Measurements from ENCODE around the gene ANKRD23. TPM values are rescaled to one million over a fixed set of nuclear protein-coding genes. Genes with fewer than 3 reads are reported as not detected.

ANKRD23 gene
- total and polyA plus RNA-seq, 2 of the 13 experiments (the other 11 are each of a cell fraction or from before 2014, with no cell fraction given) = 1.5 to 1.6 TPM

DNA sequence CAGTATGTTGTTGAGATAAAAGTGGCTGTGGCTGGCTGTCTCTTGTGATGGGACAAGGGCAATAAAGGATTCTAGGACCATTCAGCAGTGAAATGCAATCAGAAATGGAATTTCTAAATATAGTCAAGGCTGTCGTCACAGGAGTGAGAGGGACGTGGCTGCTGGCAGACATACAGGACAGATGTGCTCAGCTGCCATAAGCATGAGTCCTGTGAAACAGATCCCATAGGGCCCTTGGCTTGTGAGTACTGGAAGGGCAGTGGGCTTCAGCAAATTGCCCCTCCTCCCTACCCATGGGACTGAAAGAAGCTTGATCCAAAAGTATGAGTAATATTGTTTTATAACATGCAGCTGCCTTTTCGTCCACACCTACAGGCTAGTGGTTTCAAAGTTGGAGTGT, 31.9 kb downstream of the ANKRD23 start (continued):
- TF ChIP-seq, protein P1, sequence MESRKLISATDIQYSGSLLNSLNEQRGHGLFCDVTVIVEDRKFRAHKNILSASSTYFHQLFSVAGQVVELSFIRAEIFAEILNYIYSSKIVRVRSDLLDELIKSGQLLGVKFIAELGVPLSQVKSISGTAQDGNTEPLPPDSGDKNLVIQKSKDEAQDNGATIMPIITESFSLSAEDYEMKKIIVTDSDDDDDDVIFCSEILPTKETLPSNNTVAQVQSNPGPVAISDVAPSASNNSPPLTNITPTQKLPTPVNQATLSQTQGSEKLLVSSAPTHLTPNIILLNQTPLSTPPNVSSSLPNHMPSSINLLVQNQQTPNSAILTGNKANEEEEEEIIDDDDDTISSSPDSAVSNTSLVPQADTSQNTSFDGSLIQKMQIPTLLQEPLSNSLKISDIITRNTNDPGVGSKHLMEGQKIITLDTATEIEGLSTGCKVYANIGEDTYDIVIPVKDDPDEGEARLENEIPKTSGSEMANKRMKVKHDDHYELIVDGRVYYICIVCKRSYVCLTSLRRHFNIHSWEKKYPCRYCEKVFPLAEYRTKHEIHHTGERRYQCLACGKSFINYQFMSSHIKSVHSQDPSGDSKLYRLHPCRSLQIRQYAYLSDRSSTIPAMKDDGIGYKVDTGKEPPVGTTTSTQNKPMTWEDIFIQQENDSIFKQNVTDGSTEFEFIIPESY (CRISPR knock-in tag; IDR thresholded peaks at IDR 0.05) = no peak
- TF ChIP-seq DPF2 (CRISPR knock-in tag; IDR thresholded peaks at IDR 0.05; ENCODE audit: borderline replicate concordance, low read depth) = no peak
- TF ChIP-seq FOXM1 (CRISPR knock-in tag; IDR thresholded peaks at IDR 0.05) = no peak

DNA sequence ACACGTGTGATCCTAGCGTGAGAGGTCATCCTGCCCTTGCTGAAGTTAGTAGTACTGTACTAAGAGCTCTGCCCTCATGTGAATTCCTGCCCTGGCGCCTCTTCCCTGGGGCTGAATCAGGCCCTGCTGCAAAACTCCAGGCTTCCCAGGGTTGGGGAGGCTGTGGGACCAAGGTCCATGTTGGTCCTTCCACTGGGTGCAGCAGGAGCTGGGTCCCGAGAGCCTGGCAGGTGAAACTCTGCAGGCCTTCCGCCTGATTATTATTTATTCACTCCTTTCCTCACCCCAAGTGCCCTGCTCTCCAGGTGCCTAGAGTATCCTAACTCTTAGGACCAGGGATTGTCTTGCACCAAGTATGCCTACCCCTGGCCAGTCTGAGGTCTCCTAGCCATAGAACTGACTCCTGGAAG, 33.0 kb downstream of the ANKRD23 start:
- BruUV-seq (replicated peaks) = no TSS peak
- WGBS (ENCODE audit: low lambda C conversion rate) = 5% methylated on average over 5 of the region's 5 CpGs
- H3K27me3 ChIP-seq (ENCODE audit: control insufficient read depth in 1 of 2, insufficient read depth in 2 of 2, low read length in 2 of 2) = no peaks in the 10 kb centered on the region; a peak in 1 of 5 replicates
- FAIRE-seq (peak; percentile 90), DNase-seq (ENCODE audit: low spot score) (peak; percentile 77), ATAC-seq (peak; percentile 93)
- H3K4me3 ChIP-seq (replicated peaks in 1 of 3; ENCODE audit: insufficient read depth in 1 of 3, low read depth in 2 of 3, low read length in 3 of 3) = peak overlapping the region in 1 of 3 experiments; percentile 21; a peak in 3 of 6 replicates
- ChIA-PET CTCF (ENCODE audit: low intra/inter-chr PET ratio, low total read pairs) (no interaction called here), POLR2A (interaction anchor here (1.0 to 2.3 kb wide), 7 partner anchors 8 to 89 kb away, joined by 3 to 17 read pairs (median 5); partner anchors contain the start of genes ANKRD39 and CNNM4)
- peaks cover 79% of the 10 kb centered on the region for H3K4me1 ChIP-seq (ENCODE audit: insufficient read depth, low read length)
- no peak overlapping the region for H2AFZ ChIP-seq (ENCODE audit: low read length)
- intact Hi-C loops (cut with micrococcal nuclease; ENCODE audit: unreplicated experiment) (no loop called here), in situ Hi-C loops (cut with HindIII; ENCODE audit: extremely low pct_ligation_motif_present, low pct_unique_long_range_greater_than_20kb) (no loop called here)
- peak overlapping the region; percentile 50 for H3K9ac ChIP-seq (ENCODE audit: insufficient read depth, low read depth, low read length)
- no peaks in the 10 kb centered on the region for H4K20me1 ChIP-seq (ENCODE audit: insufficient read depth, low read length)
- peaks cover 7% of the 10 kb centered on the region for H3K79me2 ChIP-seq (ENCODE audit: insufficient read depth, low read length)
- peak overlapping the region; percentile 69 for H3K27ac ChIP-seq (ENCODE audit: extremely low read length, insufficient read depth, low read length)
- H3K4me2 ChIP-seq (ENCODE audit: low read depth, low read length) = peak overlapping the region; percentile 70
- no peaks in the 10 kb centered on the region for H3K9me3 ChIP-seq (ENCODE audit: low read length)
- no peaks in the 10 kb centered on the region for H3K36me3 ChIP-seq (replicated peaks in 1 of 2; ENCODE audit: control insufficient read depth in 1 of 2, insufficient read depth in 2 of 2, low read length in 2 of 2)
- no peak for TF ChIP-seq ZNF674 (CRISPR knock-in tag; IDR thresholded peaks at IDR 0.05; ENCODE audit: low read depth)
- TF ChIP-seq ZNF777 (CRISPR knock-in tag; IDR thresholded peaks at IDR 0.05) = no peak
- TF ChIP-seq MAFG (CRISPR knock-in tag; IDR thresholded peaks at IDR 0.05) = no peak
- TF ChIP-seq ZSCAN12 (CRISPR knock-in tag; IDR thresholded peaks at IDR 0.05) = no peak
- no peak for TF ChIP-seq ARNT2 (CRISPR knock-in tag; IDR thresholded peaks at IDR 0.05; ENCODE audit: low read depth)
- TF ChIP-seq JDP2 (CRISPR knock-in tag; IDR thresholded peaks at IDR 0.05; ENCODE audit: borderline replicate concordance) = no peak
- TF ChIP-seq KAT8 (CRISPR knock-in tag; IDR thresholded peaks at IDR 0.05) = no peak; the same call in 1 of the 2 replicates
- no peak for TF ChIP-seq ZFP36L2 (CRISPR knock-in tag; IDR thresholded peaks at IDR 0.05)
- TF ChIP-seq, protein P2, sequence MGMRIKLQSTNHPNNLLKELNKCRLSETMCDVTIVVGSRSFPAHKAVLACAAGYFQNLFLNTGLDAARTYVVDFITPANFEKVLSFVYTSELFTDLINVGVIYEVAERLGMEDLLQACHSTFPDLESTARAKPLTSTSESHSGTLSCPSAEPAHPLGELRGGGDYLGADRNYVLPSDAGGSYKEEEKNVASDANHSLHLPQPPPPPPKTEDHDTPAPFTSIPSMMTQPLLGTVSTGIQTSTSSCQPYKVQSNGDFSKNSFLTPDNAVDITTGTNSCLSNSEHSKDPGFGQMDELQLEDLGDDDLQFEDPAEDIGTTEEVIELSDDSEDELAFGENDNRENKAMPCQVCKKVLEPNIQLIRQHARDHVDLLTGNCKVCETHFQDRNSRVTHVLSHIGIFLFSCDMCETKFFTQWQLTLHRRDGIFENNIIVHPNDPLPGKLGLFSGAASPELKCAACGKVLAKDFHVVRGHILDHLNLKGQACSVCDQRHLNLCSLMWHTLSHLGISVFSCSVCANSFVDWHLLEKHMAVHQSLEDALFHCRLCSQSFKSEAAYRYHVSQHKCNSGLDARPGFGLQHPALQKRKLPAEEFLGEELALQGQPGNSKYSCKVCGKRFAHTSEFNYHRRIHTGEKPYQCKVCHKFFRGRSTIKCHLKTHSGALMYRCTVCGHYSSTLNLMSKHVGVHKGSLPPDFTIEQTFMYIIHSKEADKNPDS (CRISPR knock-in tag; IDR thresholded peaks at IDR 0.05) = no peak
- no peak for TF ChIP-seq ZNF615 (CRISPR knock-in tag; IDR thresholded peaks at IDR 0.05; ENCODE audit: borderline replicate concordance)
- no peak for TF ChIP-seq SNAPC2 (CRISPR knock-in tag; IDR thresholded peaks at IDR 0.05)
- TF ChIP-seq, protein P3, sequence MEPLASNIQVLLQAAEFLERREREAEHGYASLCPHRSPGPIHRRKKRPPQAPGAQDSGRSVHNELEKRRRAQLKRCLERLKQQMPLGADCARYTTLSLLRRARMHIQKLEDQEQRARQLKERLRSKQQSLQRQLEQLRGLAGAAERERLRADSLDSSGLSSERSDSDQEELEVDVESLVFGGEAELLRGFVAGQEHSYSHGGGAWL (CRISPR knock-in tag; IDR thresholded peaks at IDR 0.05) = no peak
- no peak for TF ChIP-seq SNRNP70 (IDR thresholded peaks at IDR 0.05; ENCODE audit: low read depth, low read length)
- no peak for TF ChIP-seq ZNF772 (CRISPR knock-in tag; IDR thresholded peaks at IDR 0.05)
- no peak for TF ChIP-seq ARHGAP35 (CRISPR knock-in tag; IDR thresholded peaks at IDR 0.05; ENCODE audit: borderline replicate concordance)
- no peak for TF ChIP-seq ATF7 (IDR thresholded peaks at IDR 0.05)
- 0 out of 2 replicates have a peak, but pooled peaks have one; percentile 12 for TF ChIP-seq ATF7 (CRISPR knock-in tag; IDR thresholded peaks at IDR 0.05)
- no peak for TF ChIP-seq ZNF335 (CRISPR knock-in tag; IDR thresholded peaks at IDR 0.05)
- TF ChIP-seq ZNF33B (CRISPR knock-in tag; IDR thresholded peaks at IDR 0.05) = no peak

Measured in HepG2 (cell line).